ENCODE measurements around the gene SFMBT2.

Gene SFMBT2

GRCh38 chr10:7248585-7249164, 162.2 kb downstream of the SFMBT2 start:
- POLR2A ChIA-PET, result no interaction called here
- H3K4me3 ChIP-seq (ENCODE audit: low read depth, low read length), result no peak overlapping the region
- no peak for DNase-seq (ENCODE audit: low read depth, low spot score)
- no peak for TF ChIP-seq CTCF (IDR thresholded peaks at IDR 0.05; ENCODE audit: insufficient read depth, low read length, missing control alignments)
- CTCF ChIA-PET, result no interaction called here

- CTCF ChIA-PET, result no interaction called here
- no peak overlapping the region for H3K4me3 ChIP-seq (ENCODE audit: low read depth, low read length)
- DNase-seq (ENCODE audit: low read depth, low spot score), result no peak
- POLR2A ChIA-PET, result no interaction called here
- TF ChIP-seq CTCF (IDR thresholded peaks at IDR 0.05; ENCODE audit: insufficient read depth, low read length, missing control alignments), result no peak
These were observed 162.7 kb downstream of the SFMBT2 start for GRCh38 chr10:7248148-7248547.

GRCh38 chr10:7245505-7245904, 165.3 kb downstream of the SFMBT2 start:
- TF ChIP-seq CTCF (IDR thresholded peaks at IDR 0.05; ENCODE audit: insufficient read depth, low read length, missing control alignments), result no peak
- ChIA-PET POLR2A (no interaction called here), CTCF (no interaction called here)

GRCh38 chr10:7243873-7244272, 167.0 kb downstream of the SFMBT2 start:
- no peak overlapping the region for H3K4me3 ChIP-seq (ENCODE audit: low read depth, low read length)
- ChIA-PET CTCF (no interaction called here), POLR2A (no interaction called here)
- no peak for DNase-seq (ENCODE audit: low read depth, low spot score)
- no peak for TF ChIP-seq CTCF (IDR thresholded peaks at IDR 0.05; ENCODE audit: insufficient read depth, low read length, missing control alignments)

More at GRCh38 chr10:7245505-7245904, 165.3 kb downstream of the SFMBT2 start:
- no peak overlapping the region for H3K4me3 ChIP-seq (ENCODE audit: low read depth, low read length)
- DNase-seq (ENCODE audit: low read depth, low spot score), result no peak

- CTCF ChIA-PET, result no interaction called here
- no peak for DNase-seq (ENCODE audit: low read depth, low spot score)
- no peak for TF ChIP-seq CTCF (IDR thresholded peaks at IDR 0.05; ENCODE audit: insufficient read depth, low read length, missing control alignments)
- H3K4me3 ChIP-seq (ENCODE audit: low read depth, low read length), result no peak overlapping the region
- POLR2A ChIA-PET, result no interaction called here
These were observed 167.7 kb downstream of the SFMBT2 start for GRCh38 chr10:7243139-7243538.

- ChIA-PET CTCF (no interaction called here), POLR2A (no interaction called here)
- no peak for DNase-seq (ENCODE audit: low read depth, low spot score)
- H3K4me3 ChIP-seq (ENCODE audit: low read depth, low read length), result no peak overlapping the region
- TF ChIP-seq CTCF (IDR thresholded peaks at IDR 0.05; ENCODE audit: insufficient read depth, low read length, missing control alignments), result no peak
These were observed 171.4 kb downstream of the SFMBT2 start for GRCh38 chr10:7239312-7239985.
